Fibroblast of skin of left biceps (primary cell): ENCODE data around the gene BPI.
"Not testable (repeated sequence)": the region's sequence is repeated elsewhere in the genome, so short reads cannot be mapped to it uniquely, and the experiment has no call there.

ENCODE experiments used
- DNase-seq, 2 experiments: peaks; one replicate each; pipeline ENCODE4 v3.0.0-alpha.2; 2013; ENCODE audit warnings: low read depth in 2 of 2

Gene BPI

GRCh38 chr20:38304845-38305447 lies 990 bp downstream of the BPI start:
- DNase-seq = no peak

- DNase-seq = no peak
These were observed 1.6 kb downstream of the BPI start for GRCh38 chr20:38305541-38305940.

GRCh38 chr20:38306379-38306778 lies 2.4 kb downstream of the BPI start:
- DNase-seq = no peak

GRCh38 chr20:38307371-38308046 lies 3.6 kb downstream of the BPI start:
- no peak for DNase-seq

- DNase-seq = no peak
These were observed 4.1 kb downstream of the BPI start for GRCh38 chr20:38308047-38308438.

GRCh38 chr20:38308447-38308846 lies 4.5 kb downstream of the BPI start:
- no peak for DNase-seq

- no peak for DNase-seq
These were observed 7.1 kb downstream of the BPI start for GRCh38 chr20:38311091-38311490.

- DNase-seq = no peak
These were observed 7.5 kb downstream of the BPI start for GRCh38 chr20:38311491-38311890.

GRCh38 chr20:38313676-38314075 lies 9.7 kb downstream of the BPI start:
- DNase-seq = no peak

GRCh38 chr20:38314350-38314749 lies 10.4 kb downstream of the BPI start:
- not testable (repeated sequence) for DNase-seq

GRCh38 chr20:38315290-38315966 lies 11.5 kb downstream of the BPI start:
- no peak for DNase-seq

GRCh38 chr20:38316341-38316740 lies 12.4 kb downstream of the BPI start:
- no peak for DNase-seq

- DNase-seq = no peak
These were observed 13.5 kb downstream of the BPI start for GRCh38 chr20:38317422-38317821.

GRCh38 chr20:38320221-38320620 lies 16.3 kb downstream of the BPI start:
- no peak for DNase-seq

- peak; percentile 17 to 30 for DNase-seq
These were observed 18.1 kb downstream of the BPI start for GRCh38 chr20:38321959-38322598.

GRCh38 chr20:38324159-38324558 lies 20.2 kb downstream of the BPI start:
- no peak for DNase-seq

- DNase-seq = no peak
These were observed 21.2 kb downstream of the BPI start for GRCh38 chr20:38325167-38325566.

GRCh38 chr20:38325905-38326304 lies 21.9 kb downstream of the BPI start:
- DNase-seq = no peak

GRCh38 chr20:38326309-38326708 lies 22.4 kb downstream of the BPI start:
- DNase-seq = no peak

GRCh38 chr20:38330638-38331037 lies 26.7 kb downstream of the BPI start:
- no peak for DNase-seq

- DNase-seq = no peak
These were observed 27.3 kb downstream of the BPI start for GRCh38 chr20:38331245-38331644.

GRCh38 chr20:38331814-38332213 lies 27.9 kb downstream of the BPI start:
- DNase-seq = no peak

GRCh38 chr20:38334016-38334415 lies 30.1 kb downstream of the BPI start:
- DNase-seq = no peak
